Panc1 (cell line): ENCODE measurements around the gene PIK3CD.

ENCODE experiments used
- TCF7L2 ChIP-seq: IDR thresholded peaks from 2 replicates; pipeline ENCODE4 v1.6.1; 2011; ENCODE audit warnings: mild to moderate bottlenecking, low read depth, low read length, inconsistent platforms
- TF ChIP-seq, protein P1 (sequence below): fragments of 450-650 bp; IDR thresholded peaks from 2 replicates; pipeline ENCODE4 v1.5.1; 2017; ENCODE audit warnings: mild to moderate bottlenecking
- TF ChIP-seq, protein P2 (sequence below), 2 experiments: IDR thresholded peaks; 2 replicates each; pipeline ENCODE4 v1.6.1; 2011 to 2012; ENCODE audit warnings: low read depth in 2 of 2, control low read depth in 1 of 2, low read length in 1 of 2, mild to moderate bottlenecking in 1 of 2, moderate library complexity in 1 of 2; ENCODE audit not compliant: insufficient read depth in 1 of 2

GRCh38 chr1:9655836-9656235, 4.3 kb downstream of the PIK3CD start:
- TF ChIP-seq, protein P1, sequence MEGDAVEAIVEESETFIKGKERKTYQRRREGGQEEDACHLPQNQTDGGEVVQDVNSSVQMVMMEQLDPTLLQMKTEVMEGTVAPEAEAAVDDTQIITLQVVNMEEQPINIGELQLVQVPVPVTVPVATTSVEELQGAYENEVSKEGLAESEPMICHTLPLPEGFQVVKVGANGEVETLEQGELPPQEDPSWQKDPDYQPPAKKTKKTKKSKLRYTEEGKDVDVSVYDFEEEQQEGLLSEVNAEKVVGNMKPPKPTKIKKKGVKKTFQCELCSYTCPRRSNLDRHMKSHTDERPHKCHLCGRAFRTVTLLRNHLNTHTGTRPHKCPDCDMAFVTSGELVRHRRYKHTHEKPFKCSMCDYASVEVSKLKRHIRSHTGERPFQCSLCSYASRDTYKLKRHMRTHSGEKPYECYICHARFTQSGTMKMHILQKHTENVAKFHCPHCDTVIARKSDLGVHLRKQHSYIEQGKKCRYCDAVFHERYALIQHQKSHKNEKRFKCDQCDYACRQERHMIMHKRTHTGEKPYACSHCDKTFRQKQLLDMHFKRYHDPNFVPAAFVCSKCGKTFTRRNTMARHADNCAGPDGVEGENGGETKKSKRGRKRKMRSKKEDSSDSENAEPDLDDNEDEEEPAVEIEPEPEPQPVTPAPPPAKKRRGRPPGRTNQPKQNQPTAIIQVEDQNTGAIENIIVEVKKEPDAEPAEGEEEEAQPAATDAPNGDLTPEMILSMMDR, result no peak
- TF ChIP-seq, protein P2, sequence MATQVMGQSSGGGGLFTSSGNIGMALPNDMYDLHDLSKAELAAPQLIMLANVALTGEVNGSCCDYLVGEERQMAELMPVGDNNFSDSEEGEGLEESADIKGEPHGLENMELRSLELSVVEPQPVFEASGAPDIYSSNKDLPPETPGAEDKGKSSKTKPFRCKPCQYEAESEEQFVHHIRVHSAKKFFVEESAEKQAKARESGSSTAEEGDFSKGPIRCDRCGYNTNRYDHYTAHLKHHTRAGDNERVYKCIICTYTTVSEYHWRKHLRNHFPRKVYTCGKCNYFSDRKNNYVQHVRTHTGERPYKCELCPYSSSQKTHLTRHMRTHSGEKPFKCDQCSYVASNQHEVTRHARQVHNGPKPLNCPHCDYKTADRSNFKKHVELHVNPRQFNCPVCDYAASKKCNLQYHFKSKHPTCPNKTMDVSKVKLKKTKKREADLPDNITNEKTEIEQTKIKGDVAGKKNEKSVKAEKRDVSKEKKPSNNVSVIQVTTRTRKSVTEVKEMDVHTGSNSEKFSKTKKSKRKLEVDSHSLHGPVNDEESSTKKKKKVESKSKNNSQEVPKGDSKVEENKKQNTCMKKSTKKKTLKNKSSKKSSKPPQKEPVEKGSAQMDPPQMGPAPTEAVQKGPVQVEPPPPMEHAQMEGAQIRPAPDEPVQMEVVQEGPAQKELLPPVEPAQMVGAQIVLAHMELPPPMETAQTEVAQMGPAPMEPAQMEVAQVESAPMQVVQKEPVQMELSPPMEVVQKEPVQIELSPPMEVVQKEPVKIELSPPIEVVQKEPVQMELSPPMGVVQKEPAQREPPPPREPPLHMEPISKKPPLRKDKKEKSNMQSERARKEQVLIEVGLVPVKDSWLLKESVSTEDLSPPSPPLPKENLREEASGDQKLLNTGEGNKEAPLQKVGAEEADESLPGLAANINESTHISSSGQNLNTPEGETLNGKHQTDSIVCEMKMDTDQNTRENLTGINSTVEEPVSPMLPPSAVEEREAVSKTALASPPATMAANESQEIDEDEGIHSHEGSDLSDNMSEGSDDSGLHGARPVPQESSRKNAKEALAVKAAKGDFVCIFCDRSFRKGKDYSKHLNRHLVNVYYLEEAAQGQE (IDR thresholded peaks at IDR 0.05; ENCODE audit: insufficient read depth in 1 of 2, low read depth in 2 of 2, low read length in 1 of 2), result no peak
- no peak for TF ChIP-seq TCF7L2
